Activated CD8-positive, alpha-beta memory T cell treated with anti-CD3 and anti-CD28 coated beads for 36 hours (primary cell): ENCODE results near the gene ZNRF3. TPM values are rescaled to one million over a fixed set of nuclear protein-coding genes. Genes with fewer than 3 reads are reported as not detected.

ENCODE experiments used
- CTCF ChIA-PET: fragments of 350-600 bp; sonication (Branson Sonifier 250); formaldehyde crosslinking; loops from one replicate; lab custom pipeline; 2021; ENCODE audit warnings: antibody characterized with exemption; lab: Charles Lee
- POLR2A ChIA-PET: fragments of 350-600 bp; sonication (Branson Sonifier 250); formaldehyde crosslinking; loops from one replicate; lab custom pipeline; 2021; ENCODE audit warnings: antibody characterized with exemption; lab: Charles Lee
- total RNA-seq, 2 experiments: library from RNA; stranded (reverse); gene quantifications; one replicate each; pipeline ENCODE4 v1.2.3, GENCODE V29; 2021

Gene ZNRF3
- total RNA-seq, 2 experiments from 2014 or later = 1.5 TPM

- CTCF ChIA-PET = no interaction called here
- POLR2A ChIA-PET = no interaction called here
Measured at GRCh38 chr22:29062286-29062821, 179.0 kb downstream of the ZNRF3 start.

GRCh38 chr22:29065468-29066190, 182.3 kb downstream of the ZNRF3 start:
- CTCF ChIA-PET = interaction anchor here (1.0 kb wide), 1 partner anchor 180 kb away, joined by 3 read pairs; no protein-coding TSS in a partner anchor

GRCh38 chr22:29069463-29069862, 186.1 kb downstream of the ZNRF3 start:
- ChIA-PET POLR2A (no interaction called here), CTCF (no interaction called here)

More at GRCh38 chr22:29065468-29066190, 182.3 kb downstream of the ZNRF3 start:
- POLR2A ChIA-PET = no interaction called here

- ChIA-PET CTCF (no interaction called here), POLR2A (no interaction called here)
Measured at GRCh38 chr22:29070490-29070889, 187.1 kb downstream of the ZNRF3 start.

GRCh38 chr22:29071261-29072045, 188.1 kb downstream of the ZNRF3 start:
- CTCF ChIA-PET = no interaction called here
- POLR2A ChIA-PET = no interaction called here

GRCh38 chr22:29072193-29072978, 189.0 kb downstream of the ZNRF3 start:
- ChIA-PET POLR2A (no interaction called here), CTCF (no interaction called here)

GRCh38 chr22:29072979-29073617, 189.7 kb downstream of the ZNRF3 start, which contains the start of gene KREMEN1:
Gene KREMEN1, plus strand, starts transcription at chr22:29073035. Its CDS starts 96 bp downstream, at chr22:29073131.
- POLR2A ChIA-PET = no interaction called here
- CTCF ChIA-PET = no interaction called here

- CTCF ChIA-PET = no interaction called here
- POLR2A ChIA-PET = no interaction called here
Measured at GRCh38 chr22:29073618-29074275, 190.4 kb downstream of the ZNRF3 start.

- ChIA-PET CTCF (no interaction called here), POLR2A (no interaction called here)
Measured at GRCh38 chr22:29074276-29074772, 191.0 kb downstream of the ZNRF3 start.

GRCh38 chr22:29078036-29078868, 194.9 kb downstream of the ZNRF3 start:
- ChIA-PET CTCF (interaction anchor here (1.2 to 1.5 kb wide), 2 partner anchors 76 to 167 kb away, joined by 3 read pairs; no protein-coding TSS in a partner anchor), POLR2A (no interaction called here)

GRCh38 chr22:29078869-29079207, 195.5 kb downstream of the ZNRF3 start:
- POLR2A ChIA-PET = no interaction called here
- CTCF ChIA-PET = interaction anchor here (1.5 kb wide), 1 partner anchor 166 kb away, joined by 3 read pairs; no protein-coding TSS in a partner anchor

- ChIA-PET POLR2A (no interaction called here), CTCF (interaction anchor here (1.5 kb wide), 1 partner anchor 166 kb away, joined by 3 read pairs; no protein-coding TSS in a partner anchor)
Measured at GRCh38 chr22:29079218-29079901, 196.0 kb downstream of the ZNRF3 start.

GRCh38 chr22:29080106-29080975, 197.0 kb downstream of the ZNRF3 start:
- ChIA-PET POLR2A (no interaction called here), CTCF (no interaction called here)

GRCh38 chr22:29081517-29082236, 198.3 kb downstream of the ZNRF3 start:
- ChIA-PET CTCF (no interaction called here), POLR2A (no interaction called here)

GRCh38 chr22:29082826-29083545, 199.6 kb downstream of the ZNRF3 start:
- ChIA-PET CTCF (no interaction called here), POLR2A (no interaction called here)
